ENCODE data around the gene GRIP2.
A peak's percentile ranks its signal among the peaks of the same experiment; 100 is the strongest.

Gene GRIP2

GRCh38 chr3:14440531-14441239, 99.5 kb downstream of the GRIP2 start:
- DNase-seq (ENCODE audit: extremely low spot score), result no peak
- CTCF ChIA-PET, result no interaction called here
- POLR2A ChIA-PET, result interaction anchor here (0.7 kb wide), 1 partner anchor 12 kb away, joined by 3 read pairs; no protein-coding TSS in a partner anchor
- TF ChIP-seq ARNT (IDR thresholded peaks at IDR 0.05) (no peak), BHLHE40 (IDR thresholded peaks at IDR 0.05; ENCODE audit: borderline replicate concordance) (no peak), ELF4 (IDR thresholded peaks at IDR 0.05) (no peak), L3MBTL2 (conservative IDR thresholded peaks at IDR 0.05) (no peak), FOXM1 (IDR thresholded peaks at IDR 0.05; ENCODE audit: borderline replicate concordance) (no peak), NFRKB (IDR thresholded peaks at IDR 0.05) (no peak), HDGF (IDR thresholded peaks at IDR 0.05; ENCODE audit: borderline replicate concordance) (no peak), FOXK2 (IDR thresholded peaks at IDR 0.05) (no peak), FOXA1 (IDR thresholded peaks at IDR 0.05) (no peak), SUZ12 (IDR thresholded peaks at IDR 0.05) (no peak), CTBP1 (IDR thresholded peaks at IDR 0.05; ENCODE audit: borderline replicate concordance) (no peak), PKNOX1 (IDR thresholded peaks at IDR 0.05) (no peak), LEF1 (IDR thresholded peaks at IDR 0.05; ENCODE audit: borderline replicate concordance) (no peak), ZNF384 (IDR thresholded peaks at IDR 0.05) (no peak), SP1 (IDR thresholded peaks at IDR 0.05) (no peak), TARDBP (IDR thresholded peaks at IDR 0.05) (no peak)

- TF ChIP-seq CTBP1 (IDR thresholded peaks at IDR 0.05; ENCODE audit: borderline replicate concordance) (no peak), FOXK2 (IDR thresholded peaks at IDR 0.05) (no peak), L3MBTL2 (conservative IDR thresholded peaks at IDR 0.05) (no peak), LEF1 (IDR thresholded peaks at IDR 0.05; ENCODE audit: borderline replicate concordance) (no peak), HDGF (IDR thresholded peaks at IDR 0.05; ENCODE audit: borderline replicate concordance) (no peak), FOXM1 (IDR thresholded peaks at IDR 0.05; ENCODE audit: borderline replicate concordance) (no peak), ELF4 (IDR thresholded peaks at IDR 0.05) (no peak), SP1 (IDR thresholded peaks at IDR 0.05) (no peak)
- POLR2A ChIA-PET, result no interaction called here
- CTCF ChIA-PET, result no interaction called here
- DNase-seq (ENCODE audit: extremely low spot score), result no peak
These were observed 100.0 kb downstream of the GRIP2 start for GRCh38 chr3:14440168-14440518.

DNA sequence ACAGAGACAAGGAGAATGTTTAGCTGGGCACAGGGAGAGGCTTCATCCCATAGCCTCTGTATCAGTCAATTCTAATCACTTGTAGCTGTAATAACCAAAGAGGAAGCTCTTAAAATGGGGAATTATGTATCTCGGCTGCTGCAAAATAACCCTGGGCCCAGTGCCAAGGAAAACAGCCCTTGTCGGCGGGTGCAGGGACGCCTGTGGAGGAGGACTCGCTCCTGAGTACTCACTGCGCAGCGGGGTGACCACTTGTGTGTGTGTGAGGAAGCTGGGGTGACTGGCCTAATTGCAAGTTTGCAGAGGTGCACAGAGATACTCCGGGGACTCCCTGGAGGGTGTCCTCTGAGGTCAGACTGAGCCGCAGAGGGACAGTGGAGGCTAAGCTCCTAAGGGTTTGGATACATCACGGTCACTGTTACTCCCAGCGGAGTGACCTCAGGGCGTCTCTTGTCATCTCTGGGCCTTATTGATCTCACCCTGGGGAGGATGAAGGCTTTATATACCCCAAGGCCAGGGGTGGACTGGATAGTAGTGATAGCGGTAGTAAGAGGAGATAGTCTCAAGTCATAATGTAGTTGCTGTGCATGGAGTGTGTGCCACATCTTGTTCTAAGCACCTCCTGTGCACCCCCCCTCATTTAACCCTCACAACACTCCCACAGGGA, 100.5 kb downstream of the GRIP2 start:
- POLR2A ChIA-PET, result interaction anchor here (1.4 to 1.8 kb wide), 3 partner anchors 13 to 37 kb away, joined by 3 to 6 read pairs (median 4); partner anchors contain the start of gene SLC6A6
- CTCF ChIA-PET, result no interaction called here
- TF ChIP-seq LEF1 (IDR thresholded peaks at IDR 0.05; ENCODE audit: borderline replicate concordance), result no peak
- 0 out of 2 replicates have a peak, but pooled peaks have one; percentile 28 for TF ChIP-seq ARNT (IDR thresholded peaks at IDR 0.05)
- DNase-seq (ENCODE audit: extremely low spot score), result peak; percentile 64
